ENCODE measurements around the gene DICER1.
"Not testable (repeated sequence)": the region's sequence is repeated elsewhere in the genome, so short reads cannot be mapped to it uniquely, and the experiment has no call there.

Gene DICER1

DNA sequence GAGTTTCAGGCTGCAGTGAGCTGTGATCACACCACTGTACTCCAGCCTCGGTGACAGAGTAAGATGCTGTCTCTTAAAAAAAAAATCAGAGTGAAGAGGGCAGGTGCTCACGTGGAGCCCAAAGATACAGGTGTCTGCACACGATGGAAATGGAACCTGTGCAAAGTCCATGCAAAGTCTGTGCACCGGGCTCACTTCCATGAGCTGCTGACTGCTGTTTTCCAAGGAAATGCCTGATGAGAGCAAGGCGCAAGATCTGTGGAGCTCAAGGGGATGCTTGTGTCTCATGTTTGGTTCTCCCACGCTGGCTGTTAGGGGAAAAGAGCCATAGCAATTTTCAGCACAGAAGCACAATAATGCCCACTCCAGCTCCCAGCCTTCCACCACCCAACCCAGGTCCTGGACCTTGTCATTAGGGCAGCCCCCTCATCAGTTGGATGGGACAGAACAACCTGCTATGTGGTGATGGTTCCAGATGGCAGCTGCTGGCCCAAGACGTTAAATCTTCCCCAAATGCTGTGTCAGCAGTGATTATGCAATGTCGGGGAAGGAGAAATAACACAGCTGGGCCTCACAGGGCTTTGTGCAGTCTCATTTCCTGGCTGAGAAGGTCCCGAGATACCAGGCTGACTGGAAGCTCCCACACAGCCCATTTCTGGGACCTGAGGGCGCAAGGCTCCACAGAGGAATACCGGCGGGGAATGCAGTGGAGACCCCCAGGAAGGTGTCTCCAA is 27.9 kb upstream of the DICER1 start:
- DNase-seq, result peak; percentile 1

DNA sequence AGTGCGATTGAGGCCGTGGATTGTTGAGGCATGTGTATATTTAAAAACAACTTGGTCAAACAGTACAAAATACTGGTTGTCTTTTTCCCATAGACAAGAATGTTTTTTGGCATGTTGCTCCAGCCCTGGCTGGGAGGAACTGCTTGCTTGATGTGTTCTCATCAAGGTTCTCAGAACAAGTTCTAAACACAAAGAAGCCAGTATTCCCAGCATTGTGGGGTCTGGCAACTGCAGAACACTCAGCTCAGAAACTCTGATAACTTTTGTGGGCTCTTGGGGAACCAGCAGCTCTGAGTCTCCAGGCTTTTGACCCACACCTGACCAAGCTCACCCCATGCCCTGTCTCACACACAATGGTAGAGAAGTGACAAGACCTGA is 27.1 kb upstream of the DICER1 start:
- DNase-seq, result no peak

DNA sequence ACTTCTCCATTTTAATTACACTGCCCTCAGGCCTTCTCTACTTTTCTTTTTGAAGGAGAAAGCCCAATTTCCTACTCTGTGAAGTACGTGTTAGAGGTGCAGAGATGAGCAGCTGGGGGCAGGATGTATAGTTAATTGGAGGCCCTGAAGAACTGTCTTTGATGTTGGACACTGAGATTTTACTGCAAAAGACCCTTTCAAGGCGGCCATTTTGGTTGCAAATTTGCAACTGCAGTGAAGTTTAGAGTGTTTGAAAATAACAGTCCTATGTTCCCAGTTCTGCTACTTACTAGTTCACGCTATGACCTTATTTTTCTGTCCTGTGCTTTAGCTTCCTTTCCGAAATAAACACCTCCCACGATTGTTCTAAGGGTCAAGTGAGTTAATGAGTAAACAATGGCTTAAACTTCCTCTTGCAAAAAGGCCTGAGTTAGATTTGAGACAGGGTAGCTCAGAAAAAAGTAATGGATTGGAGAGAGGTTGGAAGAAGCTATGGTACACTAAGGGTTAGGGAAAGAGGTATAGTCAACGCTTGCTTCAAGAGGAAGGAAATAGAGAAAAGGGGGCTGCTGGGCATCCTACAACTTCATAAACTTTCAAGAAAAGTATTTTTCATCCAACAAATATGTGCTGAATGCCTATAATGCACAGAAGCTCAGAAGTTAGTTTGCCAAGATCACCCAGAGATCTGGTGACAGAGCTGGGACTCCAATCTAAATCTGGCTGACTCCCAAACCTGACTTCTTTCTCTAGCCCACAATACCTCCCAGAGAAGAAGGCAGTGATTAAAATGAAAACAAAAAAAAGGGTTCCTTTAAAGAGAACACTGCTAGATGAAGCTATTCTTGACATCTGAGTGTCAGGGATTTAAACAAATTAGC is 26.4 kb upstream of the DICER1 start:
- DNase-seq, result no peak

DNA sequence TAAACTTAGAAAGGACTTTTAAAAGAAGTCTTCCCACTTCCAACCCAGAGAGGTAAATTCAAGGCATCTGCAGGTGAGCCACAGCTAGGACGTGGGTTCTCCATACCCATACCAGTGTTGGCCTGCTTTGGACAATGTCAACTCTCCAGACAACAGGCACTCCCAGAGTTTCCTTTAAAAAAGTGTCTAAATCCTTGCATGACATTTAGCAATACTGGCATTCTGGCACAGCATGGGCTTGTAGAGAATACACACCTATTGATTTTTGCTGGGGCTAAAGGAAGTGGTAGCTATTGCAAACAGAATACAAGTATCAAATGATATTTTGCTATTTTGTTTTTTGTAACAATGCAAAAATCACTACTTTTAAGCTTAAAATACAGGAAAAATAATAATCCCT is 25.8 kb upstream of the DICER1 start:
- DNase-seq, result no peak

DNA sequence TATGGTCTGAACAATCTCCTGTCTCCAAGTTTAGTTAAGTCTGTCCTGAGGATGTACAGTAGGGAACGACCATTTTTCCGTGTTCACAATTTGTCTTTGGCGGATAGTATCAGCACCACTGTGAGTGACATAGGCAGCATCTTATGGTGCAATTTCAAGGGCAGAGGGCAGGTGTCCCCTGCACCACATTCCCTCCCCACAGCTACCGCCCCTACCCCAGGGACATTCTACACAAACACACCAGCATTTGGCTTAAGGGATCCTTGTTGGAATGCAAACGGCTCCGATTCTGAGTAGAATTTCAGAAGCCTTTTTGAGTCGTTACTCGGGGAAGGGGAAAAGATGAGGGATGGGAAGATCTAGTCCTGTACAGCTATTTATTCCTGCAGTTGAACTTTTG is 25.1 kb upstream of the DICER1 start:
- DNase-seq, result no peak

DNA sequence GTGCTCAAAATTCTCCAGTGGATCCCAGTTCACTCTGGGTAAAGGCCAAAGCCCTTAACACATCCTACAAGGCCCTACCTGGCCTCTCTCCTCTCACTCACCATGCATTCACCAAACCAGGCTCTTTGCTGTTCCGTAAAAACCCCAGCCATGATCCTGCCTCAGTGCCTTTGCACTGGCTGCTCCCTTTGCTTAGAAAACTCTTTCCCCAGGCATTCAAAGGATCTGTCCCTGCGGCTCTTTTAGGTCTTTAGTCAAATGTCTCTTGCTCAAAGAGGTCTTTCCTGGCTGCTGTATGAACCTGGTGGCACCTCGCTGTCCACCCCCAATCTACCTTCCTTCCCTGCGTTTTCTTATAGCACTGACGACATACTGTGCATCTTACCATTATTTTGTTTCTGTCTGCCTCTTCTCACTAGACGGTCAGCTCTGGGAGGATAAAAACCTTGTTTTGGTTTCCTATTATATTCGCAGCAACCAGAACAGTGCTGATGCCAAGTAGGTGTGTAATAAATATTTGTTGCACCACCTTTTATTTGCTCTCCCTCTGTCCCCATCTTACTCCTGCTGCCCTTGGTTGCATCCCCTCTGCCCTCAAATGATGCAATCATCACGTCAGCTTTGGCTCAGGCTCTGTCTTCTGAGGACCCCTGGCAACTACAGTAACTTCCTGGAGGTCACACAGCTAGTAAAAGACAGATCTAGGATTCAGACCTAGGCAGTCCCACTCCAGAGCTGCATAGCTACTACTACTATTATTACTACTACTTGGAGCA is 23.8 kb upstream of the DICER1 start:
- DNase-seq, result no peak

DNA sequence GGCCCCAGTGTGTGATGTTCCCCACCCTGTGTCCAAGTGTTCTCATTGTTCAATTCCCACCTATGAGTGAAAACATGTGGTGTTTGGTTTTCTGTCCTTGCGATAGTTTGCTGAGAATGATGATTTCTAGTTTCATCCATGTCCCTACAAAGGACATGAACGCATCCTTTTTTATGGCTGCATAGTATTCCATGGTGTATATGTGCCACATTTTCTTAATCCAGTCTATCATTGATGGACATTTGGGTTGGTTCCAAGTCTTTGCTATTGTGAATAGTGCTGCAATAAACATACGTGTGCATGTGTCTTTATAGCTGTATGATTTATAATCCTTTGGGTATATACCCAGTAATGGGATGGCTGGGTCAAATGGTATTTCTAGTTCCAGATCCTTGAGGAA is 18.3 kb upstream of the DICER1 start:
- not testable (repeated sequence) for DNase-seq

DNA sequence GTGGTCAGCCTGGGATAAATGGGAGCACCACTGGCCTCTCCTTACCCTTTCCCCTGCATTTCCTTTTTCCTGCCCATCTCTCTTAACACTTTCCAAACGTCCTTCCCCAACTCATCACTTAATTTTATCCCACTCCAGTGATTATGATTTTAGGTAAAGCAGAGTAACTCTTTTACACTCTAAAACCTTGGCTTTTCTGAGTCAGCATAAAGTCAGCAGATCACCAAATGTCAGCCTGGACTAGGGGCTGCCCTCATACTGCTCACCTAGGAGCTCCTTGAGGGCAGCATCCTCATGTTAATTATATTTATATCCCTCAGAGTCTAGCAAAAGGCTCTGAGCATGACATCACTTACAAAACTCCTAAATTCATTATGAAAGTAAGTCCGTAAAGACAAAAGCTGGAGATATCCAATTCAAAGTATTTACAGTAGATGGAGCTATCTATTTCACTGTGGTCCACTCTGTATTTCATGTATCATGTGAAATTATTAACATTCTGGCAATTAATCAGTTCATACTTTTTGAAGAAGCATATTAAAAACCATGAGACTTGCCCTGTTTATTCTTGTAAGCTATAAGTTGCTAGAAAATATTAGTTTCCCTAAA is 17.0 kb upstream of the DICER1 start:
- DNase-seq, result no peak

DNA sequence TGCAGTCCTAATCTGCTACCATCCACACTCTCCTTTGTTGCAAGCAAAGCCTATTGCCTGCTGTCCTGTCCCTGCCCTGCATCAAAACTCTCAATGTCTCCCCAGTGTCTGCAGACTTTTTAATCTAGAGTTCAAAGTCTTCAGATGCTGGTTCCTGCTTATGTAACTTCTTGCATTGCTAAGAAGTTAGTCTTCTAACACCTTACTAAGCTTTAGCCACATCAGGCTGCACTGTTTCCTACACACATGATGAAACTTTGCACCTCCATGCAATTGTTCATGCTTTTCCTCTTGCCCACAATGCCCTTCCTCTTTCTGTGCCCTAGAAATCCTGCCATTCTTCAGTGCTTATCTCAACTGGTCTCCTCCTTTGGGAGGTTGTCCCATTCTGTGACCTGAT is 16.2 kb upstream of the DICER1 start:
- DNase-seq, result no peak

DNA sequence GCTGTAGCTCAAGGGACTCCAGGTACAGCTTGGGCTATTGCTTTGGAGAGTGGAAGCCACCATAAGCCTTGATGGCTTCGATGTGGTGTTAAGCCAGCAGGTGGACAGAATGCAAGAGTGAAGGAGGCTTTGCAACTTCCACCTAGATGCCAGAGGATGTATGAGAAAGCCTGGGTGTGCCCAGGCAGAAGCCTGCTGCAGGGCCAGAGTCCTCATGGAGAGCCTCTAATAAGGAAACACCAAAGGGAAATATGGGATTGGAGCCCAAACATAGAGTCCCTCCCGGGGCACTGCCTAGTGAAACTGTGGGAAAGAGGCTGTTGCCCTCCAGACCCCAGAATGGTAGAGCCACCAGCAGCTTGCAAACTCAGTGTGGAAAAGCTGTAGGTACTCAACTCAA is 9.8 kb upstream of the DICER1 start:
- no peak for DNase-seq

DNA sequence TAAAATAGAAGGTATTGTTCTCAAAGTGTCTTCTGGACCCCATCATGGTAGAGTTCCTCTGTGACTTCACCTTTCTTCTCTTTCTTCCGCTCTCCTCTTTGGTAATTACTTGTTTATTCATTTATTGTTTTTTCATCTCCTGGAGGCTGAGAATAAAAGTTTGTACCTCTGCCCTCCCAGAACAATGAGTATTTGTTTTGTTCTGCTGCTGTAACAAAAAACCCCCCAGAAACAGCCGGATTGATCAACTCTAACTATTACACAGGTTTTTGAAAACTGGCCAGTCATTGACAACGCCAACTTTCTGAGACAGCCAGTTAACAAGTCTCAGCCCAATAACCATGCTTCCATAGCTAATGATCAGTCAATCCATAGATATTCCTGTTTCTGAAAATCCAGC is 8.2 kb upstream of the DICER1 start:
- DNase-seq, result no peak

DNA sequence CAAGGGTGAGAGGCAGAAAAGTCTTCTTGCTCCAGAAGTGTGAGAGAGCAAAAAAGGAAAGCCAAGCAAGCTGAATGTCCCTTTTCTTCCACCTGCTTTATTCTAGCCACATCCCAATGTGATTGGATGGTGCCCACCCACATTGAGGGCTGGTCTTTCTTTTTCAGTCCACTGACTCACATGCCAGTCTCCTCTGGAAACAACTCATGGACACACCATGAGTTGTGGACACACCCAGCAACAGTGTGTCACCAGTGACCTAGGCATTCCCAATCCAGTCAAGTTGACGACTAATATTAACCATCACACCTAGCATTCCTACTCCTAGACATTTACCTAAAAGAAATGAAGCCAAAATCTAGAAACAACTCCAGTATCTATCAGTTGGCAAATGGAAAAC is 7.2 kb upstream of the DICER1 start:
- no peak for DNase-seq

DNA sequence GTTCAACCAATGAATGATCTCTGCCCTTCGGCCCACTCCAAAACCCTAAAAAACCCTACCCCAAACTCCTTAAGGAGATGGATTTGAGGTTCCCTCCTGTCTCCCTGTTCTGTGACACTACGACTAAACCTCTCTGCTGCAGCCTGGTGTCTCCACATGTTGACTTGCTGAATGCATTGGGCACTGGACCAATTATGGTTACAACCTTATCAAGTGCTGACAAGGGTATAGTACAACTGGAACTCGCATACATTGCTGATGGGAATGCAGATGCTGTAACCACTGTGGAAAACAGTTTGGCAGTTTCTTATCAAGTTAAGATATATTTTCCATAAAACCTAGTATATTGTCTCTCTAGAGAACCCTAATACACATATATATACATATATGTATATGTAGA is 6.3 kb upstream of the DICER1 start:
- DNase-seq, result no peak

DNA sequence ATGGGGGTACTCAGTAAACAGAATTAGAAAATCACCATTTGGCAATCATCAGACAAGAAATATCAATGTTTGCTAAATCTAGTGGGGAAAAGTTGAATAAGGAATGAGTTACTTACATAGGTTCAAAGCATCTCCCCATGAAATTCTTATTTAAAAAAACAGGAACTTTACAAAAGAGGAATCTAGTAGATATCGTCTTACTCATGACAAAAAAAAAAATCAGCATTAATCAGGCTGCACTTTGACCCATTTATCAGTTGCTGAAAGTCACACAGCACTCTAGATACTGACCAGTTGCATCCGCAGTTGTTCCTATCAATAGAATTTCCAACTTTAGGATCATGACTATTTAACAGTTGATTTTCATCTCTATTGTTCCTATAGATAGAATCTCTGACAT is 5.8 kb upstream of the DICER1 start:
- DNase-seq, result no peak

DNA sequence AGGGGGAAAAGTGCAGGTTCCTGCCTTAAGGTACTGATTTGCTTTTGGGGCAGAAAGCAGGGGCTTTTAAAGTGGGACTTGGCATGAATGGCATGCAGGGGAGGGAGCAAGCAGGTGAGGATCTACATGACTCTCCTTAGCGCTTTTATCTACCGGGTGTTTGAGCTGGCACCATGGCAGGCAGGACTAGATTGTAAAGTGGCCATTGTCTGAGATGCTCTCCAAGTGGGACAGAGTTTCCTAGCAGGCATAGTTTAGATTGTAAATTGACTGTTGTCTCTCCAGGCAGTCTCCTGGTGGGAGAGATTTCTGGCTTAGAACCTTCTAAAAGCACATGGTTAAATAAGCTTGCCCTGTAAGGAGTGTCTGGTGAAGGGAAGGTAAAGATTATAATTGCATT is 5.3 kb upstream of the DICER1 start:
- DNase-seq, result no peak

DNA sequence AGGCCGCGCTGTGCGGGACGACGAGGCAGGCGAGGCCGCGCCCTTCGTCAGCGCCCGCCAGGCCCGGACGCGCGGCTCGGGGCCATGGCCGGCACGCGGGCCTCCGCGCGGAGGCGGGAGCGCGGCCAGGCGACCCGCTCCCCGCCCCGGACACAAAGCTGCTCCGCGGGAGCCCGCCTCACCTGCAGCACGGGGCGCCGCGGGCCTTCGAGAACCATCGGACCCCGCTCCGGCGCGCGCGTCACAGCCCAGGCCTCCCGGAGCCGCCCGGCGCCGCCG is 342 bp downstream of the DICER1 start:
- DNase-seq, result no peak

DNA sequence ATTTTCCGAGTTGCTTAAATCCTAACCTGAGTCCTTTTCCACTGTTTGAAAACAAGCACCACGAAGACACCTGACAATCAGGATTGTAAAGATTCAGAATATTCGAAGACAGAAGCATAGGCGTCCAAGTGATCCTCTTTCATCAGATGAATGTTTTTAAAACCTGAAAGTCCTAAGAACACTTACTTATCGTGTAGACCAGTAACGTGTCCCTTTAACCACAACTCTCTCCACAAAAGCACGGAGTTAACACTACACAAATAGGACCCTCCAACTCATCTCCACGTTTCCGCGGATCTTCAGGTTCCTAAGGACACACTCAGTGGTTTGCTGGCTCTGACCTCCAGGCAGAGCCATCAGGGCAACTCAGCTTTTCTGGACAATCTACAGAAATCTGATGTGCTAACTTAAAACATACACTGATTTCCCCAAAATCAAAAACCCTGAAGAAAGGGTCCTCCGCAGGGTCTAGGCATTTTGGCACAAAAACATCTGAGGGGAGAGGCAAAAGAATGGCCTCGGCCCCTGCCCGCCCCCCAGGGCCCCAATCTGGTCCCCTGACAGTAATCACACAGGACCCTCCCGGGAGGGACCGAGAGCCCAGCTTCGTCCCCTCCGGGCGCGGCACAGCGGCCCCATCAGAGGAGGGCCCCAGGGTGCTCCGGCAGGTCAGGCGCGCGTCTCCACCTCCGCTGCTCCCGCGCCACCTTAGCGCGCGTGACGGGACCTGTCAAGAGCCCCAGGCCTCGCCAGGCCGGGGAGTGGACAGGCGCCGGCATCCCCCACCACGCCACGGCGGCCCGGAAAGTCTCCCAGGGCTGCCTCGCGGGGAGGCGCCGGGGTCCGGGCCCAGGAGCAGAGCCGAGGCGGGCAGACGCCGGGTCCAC is 925 bp downstream of the DICER1 start:
- DNase-seq, result peak; percentile 33

DNA sequence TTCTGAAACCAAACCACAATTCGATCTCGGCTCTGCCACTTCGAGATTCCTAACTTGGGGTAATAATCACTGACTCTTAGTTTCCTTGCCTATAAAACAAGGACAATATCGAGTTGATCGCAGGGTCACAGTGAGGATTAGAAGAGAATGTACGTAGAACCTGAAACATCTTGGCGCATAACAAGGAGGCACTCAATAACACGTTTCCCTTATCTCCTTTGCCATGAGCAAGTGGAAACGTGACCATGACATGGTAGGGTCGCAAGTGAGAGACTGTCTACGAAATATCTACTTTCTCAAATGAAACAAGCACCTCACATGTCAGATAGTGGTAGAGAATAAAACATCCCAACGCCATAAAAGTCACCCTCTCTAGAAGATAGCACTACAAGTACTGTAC is 2.3 kb downstream of the DICER1 start:
- no peak for DNase-seq

DNA sequence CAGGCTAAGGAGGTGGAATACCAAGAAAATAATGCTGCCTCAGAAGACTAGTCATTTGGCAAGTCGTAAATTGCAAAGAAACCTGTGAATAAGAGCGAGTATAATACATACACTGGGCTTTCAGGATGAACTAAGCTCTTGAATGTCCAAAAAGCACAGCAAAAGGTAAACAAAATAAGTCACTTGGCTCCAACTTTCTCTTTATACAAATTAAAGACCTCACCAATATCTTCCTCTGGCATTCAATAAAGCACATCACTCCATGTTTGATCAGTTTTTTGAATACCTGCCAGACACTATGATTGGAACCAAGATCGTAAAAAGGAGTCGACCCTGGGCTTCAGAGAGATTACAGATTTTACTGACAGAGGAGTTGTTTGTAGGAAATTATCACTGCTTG is 3.5 kb downstream of the DICER1 start:
- no peak for DNase-seq

DNA sequence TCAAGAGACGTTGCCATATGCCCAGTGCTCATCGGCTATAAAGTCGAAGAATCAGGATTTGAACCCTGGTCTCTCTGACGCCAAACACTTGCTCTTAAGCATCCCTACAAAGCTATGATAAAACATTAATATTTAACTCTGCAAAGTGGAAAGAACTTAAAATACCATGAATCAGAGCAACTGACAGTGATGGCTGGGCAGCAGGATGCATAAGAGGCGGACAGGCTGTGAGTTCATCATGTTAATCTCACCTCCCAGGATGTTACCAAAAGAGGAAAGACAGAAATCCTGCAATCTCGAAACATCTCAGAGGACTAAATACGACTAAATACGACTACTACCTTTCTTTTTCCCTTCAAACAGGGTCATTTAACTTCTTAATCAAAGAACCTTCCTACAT is 5.8 kb downstream of the DICER1 start:
- DNase-seq, result no peak

DNA sequence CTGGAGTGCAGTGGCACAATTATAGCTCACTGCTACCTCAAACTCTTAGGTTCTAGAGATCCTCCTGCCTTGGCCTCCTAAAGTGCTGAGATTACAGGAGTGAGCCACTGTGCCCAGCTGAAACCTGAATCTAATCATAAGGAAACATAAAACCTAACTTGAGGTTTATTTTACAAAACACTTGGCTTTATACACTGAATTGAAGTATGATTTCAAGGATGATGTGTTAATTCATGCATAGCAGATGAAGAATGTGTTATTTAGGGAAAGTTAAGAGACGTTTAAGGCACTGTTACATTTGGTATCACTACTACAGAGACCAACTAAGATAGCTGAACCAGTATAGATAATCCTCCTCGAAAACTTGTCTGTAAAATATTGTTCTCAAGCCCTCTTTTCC is 6.4 kb downstream of the DICER1 start:
- no peak for DNase-seq

DNA sequence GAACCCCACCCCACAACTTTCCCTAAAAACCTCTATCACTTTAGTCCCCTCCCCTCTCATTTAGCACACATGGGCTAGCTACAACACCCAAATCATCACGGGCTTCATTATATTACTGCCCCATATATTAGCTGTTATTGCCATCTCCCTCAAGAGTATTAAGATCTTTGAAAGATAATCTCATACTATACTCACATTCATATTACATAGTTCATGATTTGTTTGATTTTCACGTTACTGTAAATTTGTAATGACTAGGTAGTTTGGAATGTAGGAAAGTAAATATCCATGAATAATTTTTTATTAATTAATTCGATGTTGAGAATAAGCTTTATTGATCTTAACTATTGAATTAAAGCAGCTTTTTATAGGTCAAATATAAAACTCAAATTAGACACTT is 7.9 kb downstream of the DICER1 start:
- no peak for DNase-seq

DNA sequence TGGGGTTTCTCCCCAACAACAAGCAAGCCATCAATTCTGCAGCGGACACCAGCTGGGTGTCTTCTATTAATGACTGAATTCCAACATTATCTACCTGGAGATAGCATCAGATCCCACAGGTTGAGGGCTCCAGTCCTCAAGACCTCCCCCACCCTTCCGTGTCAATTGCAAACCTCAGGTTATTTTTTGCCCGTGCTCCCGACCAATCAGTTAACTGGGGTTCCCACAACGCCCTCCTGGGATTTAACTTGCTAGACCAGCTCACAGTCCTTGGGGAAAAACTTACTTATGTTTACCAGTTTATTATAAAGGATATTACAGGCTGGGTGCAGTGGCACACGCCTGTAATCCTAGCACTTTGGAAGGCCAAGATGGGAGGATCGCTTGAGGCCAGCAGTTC is 9.7 kb downstream of the DICER1 start:
- no peak for DNase-seq

Data from CD4-positive, alpha-beta T cell treated with Interleukin-21 for 1 hour (primary cell).